ENCODE data around the gene VRK2. TPM values are rescaled to one million over a fixed set of nuclear protein-coding genes. Genes with fewer than 3 reads are reported as not detected.

The VRK2 gene
- total RNA-seq (2021), result 32.7 and 42.8 TPM in 2 replicates
- Bru-seq, nascent RNA, result percentile 80 among the genes with signal in this experiment
- percentile 75 among the genes with signal in this experiment for BruChase-seq, experiment 1, labeled RNA remaining after a 2-hour chase
- percentile 59 among the genes with signal in this experiment for BruChase-seq, experiment 2, labeled RNA remaining after a 6-hour chase
- long read RNA-seq, transcript VRK2-201 (13 exons, 1,888 nt), result major isoform, 34 of 90 reads
- long read RNA-seq, partial matches to known transcripts, result 14 of 90 reads
- long read RNA-seq, other reads (novel, unspliced or antisense), result 41 of 90 reads

- Histone ChIP-seq H3K4me1 (replicated peaks; ENCODE audit: insufficient read depth) (peaks cover 41% of the 10 kb centered on the region), H3K9me3 (ENCODE audit: insufficient read depth, low read depth) (no peaks in the 10 kb centered on the region; the same call in 1 of the 2 replicates), H3K9me2 (ENCODE audit: insufficient read depth) (no peaks in the 10 kb centered on the region), H3K79me2 (ENCODE audit: low read depth) (peaks cover 29% of the 10 kb centered on the region), H4K20me1 (ENCODE audit: insufficient read depth) (no peaks in the 10 kb centered on the region), H3K4me2 (peak within 1 kb of the TSS; percentile 90), H3K4me3 (peak within 1 kb of the TSS; percentile 65), H3K27me3 (ENCODE audit: insufficient read depth, low read depth) (no peaks in the 10 kb centered on the region), H3F3A (ENCODE audit: insufficient read depth, low read depth) (peaks cover 17% of the 10 kb centered on the region), H2AFZ (peak within 1 kb of the TSS; percentile 83), H3K27ac (peak within 1 kb of the TSS; percentile 81), H3K36me3 (ENCODE audit: low read depth) (peaks cover 10% of the 10 kb centered on the region)
- intact Hi-C loops (cut with micrococcal nuclease; ENCODE audit: unreplicated experiment), result loop anchor here (1.0 to 5.0 kb wide), 3 partner anchors 64 to 139 kb away; no protein-coding TSS in a partner anchor
- TSS peak; percentile 65 for BruUV-seq (replicated peaks)
- ChIA-PET CTCF (interaction anchor here (1.0 kb wide), 1 partner anchor 141 kb away, joined by 3 read pairs; no protein-coding TSS in a partner anchor), POLR2A (ENCODE audit: unreplicated experiment) (interaction anchor here (0.5 to 0.7 kb wide), 7 partner anchors 8 to 1477 kb away, joined by 3 to 8 read pairs (median 4); no protein-coding TSS in a partner anchor)
- DNase-seq, result peak; percentile 93 to 97
- TF ChIP-seq CTCF (conservative IDR thresholded peaks at IDR 0.05) (0 out of 2 replicates have a peak, but pooled peaks have one; percentile 9), EZH2 (IDR thresholded peaks at IDR 0.05; ENCODE audit: low read depth) (no peak)
These were observed at the start of gene VRK2 for GRCh38 chr2:58046585-58047372. TSS of gene VRK2 (plus strand) at chr2:58046806. CDS start at chr2:58048832, 2,026 bp downstream.

- no peak for DNase-seq
- H3K4me1 ChIP-seq (replicated peaks; ENCODE audit: insufficient read depth), result no peaks in the 10 kb centered on the region
- no peaks in the 10 kb centered on the region for H3K9me3 ChIP-seq (ENCODE audit: insufficient read depth, low read depth)
- TF ChIP-seq EZH2 (IDR thresholded peaks at IDR 0.05; ENCODE audit: low read depth) (no peak), CTCF (conservative IDR thresholded peaks at IDR 0.05) (no peak)
- H4K20me1 ChIP-seq (ENCODE audit: insufficient read depth), result no peaks in the 10 kb centered on the region
- H3K9me2 ChIP-seq (ENCODE audit: insufficient read depth), result 0 out of 2 replicates have a peak, but pooled peaks cover 3% of the 10 kb centered on the region
- H3K79me2 ChIP-seq (ENCODE audit: low read depth), result no peaks in the 10 kb centered on the region
- no peaks in the 10 kb centered on the region for H3K27me3 ChIP-seq (ENCODE audit: insufficient read depth, low read depth)
- intact Hi-C loops (cut with micrococcal nuclease; ENCODE audit: unreplicated experiment), result no loop called here
- no peak overlapping the region for H3K27ac ChIP-seq
- H2AFZ ChIP-seq, result 0 out of 2 replicates have a peak overlapping the region, but pooled peaks have one; percentile 28
- H3F3A ChIP-seq (ENCODE audit: insufficient read depth, low read depth), result no peaks in the 10 kb centered on the region
- H3K4me3 ChIP-seq, result no peak overlapping the region
- CTCF ChIA-PET, result no interaction called here
- no peak overlapping the region for H3K4me2 ChIP-seq
- POLR2A ChIA-PET (ENCODE audit: unreplicated experiment), result no interaction called here
- no TSS peak for BruUV-seq (replicated peaks)
- no peaks in the 10 kb centered on the region for H3K36me3 ChIP-seq (ENCODE audit: low read depth)
These were observed 40.2 kb upstream of the VRK2 start for GRCh38 chr2:58006256-58006951.

- no peak for TF ChIP-seq CTCF (conservative IDR thresholded peaks at IDR 0.05)
- TF ChIP-seq EZH2 (IDR thresholded peaks at IDR 0.05; ENCODE audit: low read depth), result no peak
- 0 out of 2 replicates have a peak, but pooled peaks cover 3% of the 10 kb centered on the region for H3K9me2 ChIP-seq (ENCODE audit: insufficient read depth)
- H3K27ac ChIP-seq, result no peak overlapping the region
- H3F3A ChIP-seq (ENCODE audit: insufficient read depth, low read depth), result no peaks in the 10 kb centered on the region
- no peaks in the 10 kb centered on the region for H3K4me1 ChIP-seq (replicated peaks; ENCODE audit: insufficient read depth)
- H3K79me2 ChIP-seq (ENCODE audit: low read depth), result no peaks in the 10 kb centered on the region
- H2AFZ ChIP-seq, result no peak overlapping the region
- no peaks in the 10 kb centered on the region for H3K36me3 ChIP-seq (ENCODE audit: low read depth)
- POLR2A ChIA-PET (ENCODE audit: unreplicated experiment), result no interaction called here
- H3K4me2 ChIP-seq, result no peak overlapping the region
- CTCF ChIA-PET, result no interaction called here
- no peaks in the 10 kb centered on the region for H3K27me3 ChIP-seq (ENCODE audit: insufficient read depth, low read depth)
- no TSS peak for BruUV-seq (replicated peaks)
- DNase-seq, result no peak
- H4K20me1 ChIP-seq (ENCODE audit: insufficient read depth), result no peaks in the 10 kb centered on the region
- intact Hi-C loops (cut with micrococcal nuclease; ENCODE audit: unreplicated experiment), result no loop called here
- no peak overlapping the region for H3K4me3 ChIP-seq
- no peaks in the 10 kb centered on the region for H3K9me3 ChIP-seq (ENCODE audit: insufficient read depth, low read depth)
These were observed 39.7 kb upstream of the VRK2 start for GRCh38 chr2:58006952-58007284.

Measured in PC-9 (cell line).